Endothelial cell of umbilical vein (primary cell): Measurements from ENCODE around the gene CMTM3. TPM values are rescaled to one million over a fixed set of nuclear protein-coding genes. Genes with fewer than 3 reads are reported as not detected.

Experiments
- BruUV-seq: library from RNA; stranded (reverse); fragments of 400-500 nt; replicated peaks from 2 replicates; lab custom pipeline; 2021; lab: Mats Ljungman, UMichigan
- CTCF ChIA-PET: fragments of 300-600, 350-600 bp; sonication (Branson Sonifier 250); formaldehyde crosslinking; loops from one replicate; lab custom pipeline; 2021; ENCODE audit warnings: antibody characterized with exemption, inconsistent platforms; lab: Charles Lee
- POLR2A ChIA-PET: fragments of 300-600, 350-600 bp; sonication (Branson Sonifier 250); formaldehyde crosslinking; loops from one replicate; lab custom pipeline; 2021; ENCODE audit warnings: antibody characterized with exemption, inconsistent platforms; lab: Charles Lee
- DNase-seq: peaks from one replicate; pipeline ENCODE4 v3.0.0-alpha.2; 2011; ENCODE audit warnings: low read depth, low spot score
- FAIRE-seq: peaks from 2 replicates; lab custom pipeline; 2011; peaks lifted over from hg19 to GRCh38; lab: Jason Lieb, UNC
- H2AFZ ChIP-seq: 2 replicates; pipeline ENCODE4 v1.6.0; 2012; ENCODE audit warnings: low read depth, low read length, control low read depth, inconsistent platforms
- H3K27ac ChIP-seq: 2 replicates; pipeline ENCODE4 v1.5.1; 2011; ENCODE audit warnings: low read depth, mild to moderate bottlenecking, control low read depth, low read length, moderate library complexity; ENCODE audit not compliant: insufficient read depth
- H3K27me3 ChIP-seq, 2 experiments: 2 replicates each; pipeline versions ENCODE4 v1.6.0 to v1.6.1; 2011; ENCODE audit warnings: low read length in 2 of 2, mixed read lengths in 1 of 2; ENCODE audit not compliant: control insufficient read depth in 2 of 2, insufficient read depth in 2 of 2
- H3K36me3 ChIP-seq, 2 experiments: 2 replicates in 1 of 2; 3 replicates in 1 of 2; pipeline ENCODE4 v1.5.1; 2011; ENCODE audit warnings: low read length in 2 of 2, mild to moderate bottlenecking in 1 of 2, moderate library complexity in 1 of 2; ENCODE audit not compliant: control insufficient read depth in 2 of 2, insufficient read depth in 2 of 2; ENCODE audit errors: extremely low read depth in 1 of 2
- H3K4me1 ChIP-seq: 3 replicates; pipeline ENCODE4 v1.5.1; 2011; ENCODE audit warnings: mild to moderate bottlenecking, low read length; ENCODE audit not compliant: control insufficient read depth, insufficient read depth; ENCODE audit errors: extremely low read depth
- H3K4me2 ChIP-seq: 2 replicates; pipeline ENCODE4 v1.6.1; 2011; ENCODE audit warnings: low read length, control low read depth, mixed read lengths; ENCODE audit not compliant: insufficient read depth
- H3K4me3 ChIP-seq, 3 experiments: fragments of 200-600 bp in 1 of 3; sonication (generic), shearing (Covaris generic) in 1 of 3; replicated peaks in 1 of 3; 2 replicates each; pipeline ENCODE4 v1.5.1; 2011 to 2016; ENCODE audit warnings: control low read depth in 3 of 3, low read length in 3 of 3, mild to moderate bottlenecking in 2 of 3, inconsistent platforms in 1 of 3, low read depth in 1 of 3, moderate library complexity in 1 of 3; ENCODE audit not compliant: insufficient read depth in 1 of 3
- H3K79me2 ChIP-seq: 2 replicates; pipeline ENCODE4 v1.6.0; 2012; ENCODE audit warnings: low read length, inconsistent platforms; ENCODE audit not compliant: control insufficient read depth, insufficient read depth
- H3K9ac ChIP-seq: replicated peaks from 2 replicates; pipeline ENCODE3; 2011; ENCODE audit warnings: low read length, control low read depth; ENCODE audit not compliant: insufficient read depth; ENCODE audit errors: extremely low read depth
- H3K9me1 ChIP-seq: replicated peaks from 3 replicates; pipeline ENCODE4 v1.6.0; 2011; ENCODE audit warnings: mild to moderate bottlenecking, low read length; ENCODE audit not compliant: control insufficient read depth, insufficient read depth; ENCODE audit errors: extremely low read depth
- H3K9me3 ChIP-seq: replicated peaks from 2 replicates; pipeline ENCODE4 v1.5.1; 2012; ENCODE audit warnings: low read length, inconsistent platforms; ENCODE audit not compliant: control insufficient read depth, insufficient read depth
- H4K20me1 ChIP-seq: replicated peaks from 2 replicates; pipeline ENCODE3; 2011; ENCODE audit warnings: mild to moderate bottlenecking, low read length; ENCODE audit not compliant: control insufficient read depth, insufficient read depth; ENCODE audit errors: extremely low read depth
- CTCF ChIP-seq, 2 donors: IDR thresholded peaks; 1 replicate in 1 of 2; 2 replicates in 1 of 2; pipeline ENCODE4 v1.5.1; 2011; ENCODE audit warnings: low read length in 2 of 2, mild to moderate bottlenecking in 2 of 2, moderate library complexity in 2 of 2, control low read depth in 1 of 2, inconsistent platforms in 1 of 2, low read depth in 1 of 2; ENCODE audit not compliant: insufficient read depth in 1 of 2; ENCODE audit errors: extremely low read depth in 1 of 2
- EZH2 ChIP-seq: IDR thresholded peaks from 2 replicates; pipeline ENCODE4 v1.6.1; 2012; ENCODE audit warnings: borderline replicate concordance, low read depth, mild to moderate bottlenecking, moderate library complexity, low read length, inconsistent platforms; ENCODE audit not compliant: severe bottlenecking
- FOS ChIP-seq: IDR thresholded peaks from 2 replicates; pipeline ENCODE4 v1.6.1; 2011; ENCODE audit warnings: mild to moderate bottlenecking, low read length, moderate library complexity, borderline replicate concordance; ENCODE audit not compliant: insufficient read depth
- GATA2 ChIP-seq: IDR thresholded peaks from 2 replicates; pipeline ENCODE4 v1.7.0; 2011; ENCODE audit warnings: low read depth, mild to moderate bottlenecking, moderate library complexity, mixed read lengths, low read length; ENCODE audit not compliant: insufficient read length, insufficient read depth
- JUN ChIP-seq: IDR thresholded peaks from 2 replicates; pipeline ENCODE4 v1.6.1; 2011; ENCODE audit warnings: borderline replicate concordance, low read depth; ENCODE audit not compliant: insufficient read length, insufficient read depth
- MAX ChIP-seq: IDR thresholded peaks from 2 replicates; pipeline ENCODE4 v1.6.1; 2011; ENCODE audit not compliant: insufficient read depth, insufficient read length
- MYC ChIP-seq: IDR thresholded peaks from one replicate; pipeline ENCODE4 v1.6.1; 2011; ENCODE audit warnings: mild to moderate bottlenecking, low read depth, low read length
- POLR2A ChIP-seq: IDR thresholded peaks from 2 replicates; pipeline ENCODE4 v1.6.1; 2012; ENCODE audit warnings: low read depth, mild to moderate bottlenecking, control low read depth, low read length
- POLR2AphosphoS5 ChIP-seq: IDR thresholded peaks from 2 replicates; pipeline ENCODE4 v1.6.1; 2012; ENCODE audit warnings: low read depth, mild to moderate bottlenecking, control low read depth, low read length, moderate library complexity; ENCODE audit not compliant: insufficient read depth
- dilution Hi-C: fragments of 300-500 bp; cut with MboI; formaldehyde crosslinking; loops from one replicate; pipeline ENCODE4 v1.15.0; 2019; ENCODE audit warnings: low sequenced_read_pairs; ENCODE audit not compliant: extremely low pct_ligation_motif_present
- intact Hi-C: fragments of 100-400 bp; cut with micrococcal nuclease; formaldehyde crosslinking; loops from one replicate; pipeline ENCODE4 v1.10.0; 2022
- polyA plus RNA-seq, 4 experiments: library from polyadenylated mRNA; depleted of rRNA in 3 of 4; stranded (reverse) in 3 of 4; unstranded in 1 of 4; fragments of >200 nt; gene quantifications; 2 replicates each; pipeline versions ENCODE4 v1.2.1 to v1.2.3, GENCODE V29; 2011 to 2012; ENCODE audit warnings: missing spikeins in 1 of 4
- total RNA-seq: library from RNA; stranded (reverse); gene quantifications from 2 replicates; pipeline ENCODE4 v1.2.3, GENCODE V29; 2021

Gene CMTM3
- total and polyA plus RNA-seq, 2 donors (not counting 3 experiments of a cell fraction or from before 2014, with no cell fraction given): 83.6 to 86.2 TPM

GRCh38 chr16:66641387-66641786 lies 36.9 kb downstream of the CMTM3 start:
- Histone ChIP-seq H2AFZ (no peak overlapping the region), H3K9me3 (no peaks in the 10 kb centered on the region), H3K4me2 (no peak overlapping the region), H3K9me1 (no peaks in the 10 kb centered on the region), H3K9ac (no peak overlapping the region), H3K4me1 (no peaks in the 10 kb centered on the region), H4K20me1 (no peaks in the 10 kb centered on the region), H3K27ac (no peak overlapping the region), H3K36me3 (no peaks in the 10 kb centered on the region), H3K27me3 (no peaks in the 10 kb centered on the region), H3K79me2 (no peaks in the 10 kb centered on the region), H3K4me3 (no peak overlapping the region)
- ChIA-PET POLR2A (no interaction called here), CTCF (interaction anchor here (1.0 to 2.3 kb wide), 2 partner anchors 10 to 21 kb away, joined by 3 to 17 read pairs; no protein-coding TSS in a partner anchor)
- DNase-seq (no peak), FAIRE-seq (no peak)
- intact Hi-C loops (no loop called here), dilution Hi-C loops (no loop called here)
- no TSS peak for BruUV-seq
- TF ChIP-seq MYC (no peak), POLR2AphosphoS5 (no peak), POLR2A (no peak), EZH2 (no peak), JUN (no peak), MAX (no peak), CTCF (IDR thresholded peaks at IDR 0.05; ENCODE audit: extremely low read depth in 1 of 2, insufficient read depth in 1 of 2, low read depth in 1 of 2, low read length in 2 of 2) (no peak), FOS (no peak), GATA2 (no peak)
